Glomerular endothelial cell (primary cell): ENCODE results near the gene NXNL1. TPM values are rescaled to one million over a fixed set of nuclear protein-coding genes. Genes with fewer than 3 reads are reported as not detected.

Experiments
- DNase-seq: peaks from one replicate; pipeline ENCODE4 v3.0.0-alpha.2; 2011; ENCODE audit warnings: low read depth, low spot score; ENCODE audit errors: extremely low read depth
- total RNA-seq: library from RNA; depleted of rRNA; stranded (reverse); fragments of >200 nt; gene quantifications from 2 replicates; pipeline ENCODE4 v1.2.3, GENCODE V29; 2015

Gene NXNL1
- total RNA-seq, 1 donor from 2014 or later: not detected

GRCh38 chr19:17423429-17424208, 37.1 kb downstream of the NXNL1 start:
- DNase-seq: no peak

- DNase-seq: no peak
Observed at GRCh38 chr19:17421942-17422341, 38.8 kb downstream of the NXNL1 start.

- DNase-seq: no peak
Observed at GRCh38 chr19:17420475-17420924, 40.2 kb downstream of the NXNL1 start.

GRCh38 chr19:17419621-17420474, 40.9 kb downstream of the NXNL1 start, which contains the start of gene MVB12A:
Gene MVB12A, plus strand, starts transcription at chr19:17420047. Its CDS starts 89 bp downstream, at chr19:17420136.
- DNase-seq: peak; percentile 96

- no peak for DNase-seq
Observed at GRCh38 chr19:17419154-17419620, 41.5 kb downstream of the NXNL1 start.

- DNase-seq: no peak
Observed at GRCh38 chr19:17418710-17419109, 42.0 kb downstream of the NXNL1 start.

- no peak for DNase-seq
Observed at GRCh38 chr19:17415121-17415520, 45.6 kb downstream of the NXNL1 start.

GRCh38 chr19:17414097-17414496, 46.6 kb downstream of the NXNL1 start:
- DNase-seq: no peak

GRCh38 chr19:17411801-17412200, 48.9 kb downstream of the NXNL1 start:
- no peak for DNase-seq

GRCh38 chr19:17409990-17410389, 50.7 kb downstream of the NXNL1 start:
- DNase-seq: no peak

GRCh38 chr19:17406887-17407196, 53.9 kb downstream of the NXNL1 start:
- DNase-seq: no peak

GRCh38 chr19:17406046-17406886, 54.5 kb downstream of the NXNL1 start:
- no peak for DNase-seq

Other genes starting within 250 kb of the NXNL1 start
- 24.5 and 32.5 TPM in 2 replicates for gene USE1, start 245.6 kb downstream of the NXNL1 start, total RNA-seq
- 6.5 and 15.1 TPM in 2 replicates for gene OCEL1, start 234.7 kb downstream of the NXNL1 start, total RNA-seq
- 68.1 and 75.5 TPM in 2 replicates for gene NR2F6, start 215.0 kb downstream of the NXNL1 start, total RNA-seq
- 31.3 and 40.0 TPM in 2 replicates for gene USHBP1, start 196.2 kb downstream of the NXNL1 start, total RNA-seq
- gene BABAM1, start 193.5 kb downstream of the NXNL1 start, total RNA-seq: 78.9 and 94.9 TPM in 2 replicates
- 0.39 and 4.3 TPM in 2 replicates for gene ANKLE1, start 179.0 kb downstream of the NXNL1 start, total RNA-seq
- gene ABHD8, start 157.5 kb downstream of the NXNL1 start, total RNA-seq: 6.8 and 9.3 TPM in 2 replicates
- gene MRPL34, start 155.1 kb downstream of the NXNL1 start, total RNA-seq: 91.0 and 103 TPM in 2 replicates
- 74.4 and 78.0 TPM in 2 replicates for gene DDA1, start 151.4 kb downstream of the NXNL1 start, total RNA-seq
- 6.3 and 9.6 TPM in 2 replicates for gene ANO8, start 126.1 kb downstream of the NXNL1 start, total RNA-seq
- gene GTPBP3, start 123.4 kb downstream of the NXNL1 start, total RNA-seq: 16.6 and 34.1 TPM in 2 replicates
- 5.4 and 22.9 TPM in 2 replicates for gene PLVAP, start 83.6 kb downstream of the NXNL1 start, total RNA-seq
- gene CCDC194, start 66.7 kb downstream of the NXNL1 start, total RNA-seq: not detected in 2 replicates
- 22.8 and 111 TPM in 2 replicates for gene BST2, start 55.3 kb downstream of the NXNL1 start, total RNA-seq
- 88.2 and 108 TPM in 2 replicates for gene MVB12A, start 40.9 kb downstream of the NXNL1 start, total RNA-seq
- 0.06 and 0.39 TPM in 2 replicates for gene TMEM221, start 12.3 kb downstream of the NXNL1 start, total RNA-seq
- 24.6 and 29.5 TPM in 2 replicates for gene SLC27A1, start 9.6 kb upstream of the NXNL1 start, total RNA-seq
- 168 and 179 TPM in 2 replicates for gene PGLS, start 50.7 kb upstream of the NXNL1 start, total RNA-seq
- 297 and 462 TPM in 2 replicates for gene COLGALT1, start 94.7 kb upstream of the NXNL1 start, total RNA-seq
- gene UNC13A, start 227.4 kb upstream of the NXNL1 start, total RNA-seq: 0.19 and 0.70 TPM in 2 replicates